Measurements from ENCODE around the gene PXMP4. TPM values are rescaled to one million over a fixed set of nuclear protein-coding genes. Genes with fewer than 3 reads are reported as not detected.
A peak's percentile ranks its signal among the peaks of the same experiment; 100 is the strongest.

The PXMP4 gene
- total and polyA plus RNA-seq, 5 donors from 2014 or later = 5.3 to 14.5 (median 11.4) TPM

GRCh38 chr20:33689973-33690372 lies 30.1 kb downstream of the PXMP4 start:
- Mint-ChIP-seq H3K27ac (peak overlapping the region; percentile 73 to 82 (median 78)), H3K4me3 (peak overlapping the region in 2 of 4 donors; percentile 7 to 26), H3K36me3 (no peaks in the 10 kb centered on the region), H3K4me1 (peaks cover 0 to 31% (median 18%) of the 10 kb centered on the region in 4 donors), H3K27me3 (no peaks in the 10 kb centered on the region), H3K9me3 (no peaks in the 10 kb centered on the region)
- Histone ChIP-seq H3K4me3 (ENCODE audit: low read depth, low read length) (no peak overlapping the region), H3K4me1 (ENCODE audit: control insufficient read depth, insufficient read depth, low read length, poor library complexity, severe bottlenecking) (peaks cover 13% of the 10 kb centered on the region), H3K27me3 (ENCODE audit: control insufficient read depth, insufficient read depth, low read length) (no peaks in the 10 kb centered on the region), H3K36me3 (ENCODE audit: control insufficient read depth, insufficient read depth, low read length) (no peaks in the 10 kb centered on the region), H3K9me3 (ENCODE audit: control insufficient read depth in 2 of 2, low read length in 2 of 2) (no peaks in the 10 kb centered on the region), H3K27ac (ENCODE audit: insufficient read depth, low read length, poor library complexity, severe bottlenecking) (peak overlapping the region; percentile 14)
- ATAC-seq (ENCODE audit: low read depth in 2 of 2) = peak; percentile 35 to 43
- DNase-seq = peak in 1 of 3 donors; percentile 74

- Mint-ChIP-seq H3K4me3 (no peak overlapping the region), H3K36me3 (no peaks in the 10 kb centered on the region), H3K4me1 (peaks cover 0 to 36% (median 22%) of the 10 kb centered on the region in 4 donors), H3K27me3 (no peaks in the 10 kb centered on the region), H3K9me3 (no peaks in the 10 kb centered on the region), H3K27ac (peak overlapping the region in 2 of 3 donors; percentile 78 to 82)
- Histone ChIP-seq H3K4me1 (ENCODE audit: control insufficient read depth, insufficient read depth, low read length, poor library complexity, severe bottlenecking) (peaks cover 15% of the 10 kb centered on the region), H3K27ac (ENCODE audit: insufficient read depth, low read length, poor library complexity, severe bottlenecking) (peak overlapping the region; percentile 14), H3K36me3 (ENCODE audit: control insufficient read depth, insufficient read depth, low read length) (no peaks in the 10 kb centered on the region), H3K9me3 (ENCODE audit: control insufficient read depth in 2 of 2, low read length in 2 of 2) (no peaks in the 10 kb centered on the region), H3K4me3 (ENCODE audit: low read depth, low read length) (no peak overlapping the region), H3K27me3 (ENCODE audit: control insufficient read depth, insufficient read depth, low read length) (no peaks in the 10 kb centered on the region)
- no peak for DNase-seq
- no peak for ATAC-seq (ENCODE audit: low read depth in 2 of 2)
Observed at GRCh38 chr20:33689493-33689892, 30.6 kb downstream of the PXMP4 start.

- H3K4me1 Mint-ChIP-seq = peaks cover 0 to 39% (median 22%) of the 10 kb centered on the region in 4 donors
- DNase-seq (no peak), ATAC-seq (ENCODE audit: low read depth in 2 of 2) (no peak)
- H3K9me3 Mint-ChIP-seq = no peaks in the 10 kb centered on the region
- H3K36me3 Mint-ChIP-seq = no peaks in the 10 kb centered on the region
- H3K4me3 ChIP-seq (ENCODE audit: low read depth, low read length) = no peak overlapping the region
- H3K36me3 ChIP-seq (ENCODE audit: control insufficient read depth, insufficient read depth, low read length) = no peaks in the 10 kb centered on the region
- H3K9me3 ChIP-seq (ENCODE audit: control insufficient read depth in 2 of 2, low read length in 2 of 2) = no peaks in the 10 kb centered on the region
- H3K27ac Mint-ChIP-seq = peak overlapping the region; percentile 31 to 78 (median 66)
- no peaks in the 10 kb centered on the region for H3K27me3 ChIP-seq (ENCODE audit: control insufficient read depth, insufficient read depth, low read length)
- no peak overlapping the region for H3K4me3 Mint-ChIP-seq
- no peaks in the 10 kb centered on the region for H3K27me3 Mint-ChIP-seq
- H3K27ac ChIP-seq (ENCODE audit: insufficient read depth, low read length, poor library complexity, severe bottlenecking) = no peak overlapping the region
- peaks cover 18% of the 10 kb centered on the region for H3K4me1 ChIP-seq (ENCODE audit: control insufficient read depth, insufficient read depth, low read length, poor library complexity, severe bottlenecking)
Observed at GRCh38 chr20:33688938-33689424, 31.1 kb downstream of the PXMP4 start.

- peak overlapping the region; percentile 45 to 78 (median 55) for H3K27ac Mint-ChIP-seq
- H3K4me1 ChIP-seq (ENCODE audit: control insufficient read depth, insufficient read depth, low read length, poor library complexity, severe bottlenecking) = peaks cover 18% of the 10 kb centered on the region
- H3K9me3 Mint-ChIP-seq = no peaks in the 10 kb centered on the region
- H3K27me3 ChIP-seq (ENCODE audit: control insufficient read depth, insufficient read depth, low read length) = no peaks in the 10 kb centered on the region
- H3K9me3 ChIP-seq (ENCODE audit: control insufficient read depth in 2 of 2, low read length in 2 of 2) = no peaks in the 10 kb centered on the region
- ATAC-seq (ENCODE audit: low read depth in 2 of 2) (no peak), DNase-seq (no peak)
- H3K27me3 Mint-ChIP-seq = no peaks in the 10 kb centered on the region
- no peaks in the 10 kb centered on the region for H3K36me3 ChIP-seq (ENCODE audit: control insufficient read depth, insufficient read depth, low read length)
- no peaks in the 10 kb centered on the region for H3K36me3 Mint-ChIP-seq
- peaks cover 0 to 39% (median 22%) of the 10 kb centered on the region in 4 donors for H3K4me1 Mint-ChIP-seq
- H3K4me3 Mint-ChIP-seq = peak overlapping the region in 1 of 4 donors; percentile 41
- H3K4me3 ChIP-seq (ENCODE audit: low read depth, low read length) = no peak overlapping the region
- no peak overlapping the region for H3K27ac ChIP-seq (ENCODE audit: insufficient read depth, low read length, poor library complexity, severe bottlenecking)
Observed at GRCh38 chr20:33687993-33688937, 31.8 kb downstream of the PXMP4 start.

GRCh38 chr20:33687370-33687915 lies 32.7 kb downstream of the PXMP4 start:
- Histone ChIP-seq H3K9me3 (ENCODE audit: control insufficient read depth in 2 of 2, low read length in 2 of 2) (no peaks in the 10 kb centered on the region), H3K4me1 (ENCODE audit: control insufficient read depth, insufficient read depth, low read length, poor library complexity, severe bottlenecking) (peaks cover 18% of the 10 kb centered on the region), H3K36me3 (ENCODE audit: control insufficient read depth, insufficient read depth, low read length) (no peaks in the 10 kb centered on the region), H3K4me3 (ENCODE audit: low read depth, low read length) (no peak overlapping the region), H3K27ac (ENCODE audit: insufficient read depth, low read length, poor library complexity, severe bottlenecking) (no peak overlapping the region), H3K27me3 (ENCODE audit: control insufficient read depth, insufficient read depth, low read length) (no peaks in the 10 kb centered on the region)
- Mint-ChIP-seq H3K9me3 (no peaks in the 10 kb centered on the region), H3K27me3 (no peaks in the 10 kb centered on the region), H3K4me3 (peak overlapping the region in 3 of 4 donors; percentile 58 to 85 (median 65)), H3K4me1 (peaks cover 0 to 39% (median 22%) of the 10 kb centered on the region in 4 donors), H3K27ac (peak overlapping the region in 1 of 3 donors; percentile 79), H3K36me3 (no peaks in the 10 kb centered on the region)
- DNase-seq (no peak), ATAC-seq (ENCODE audit: low read depth in 2 of 2) (no peak)

- Mint-ChIP-seq H3K9me3 (no peaks in the 10 kb centered on the region), H3K27ac (peak overlapping the region in 2 of 3 donors; percentile 79 to 91), H3K27me3 (no peaks in the 10 kb centered on the region), H3K4me1 (peaks cover 0 to 40% (median 25%) of the 10 kb centered on the region in 4 donors), H3K36me3 (no peaks in the 10 kb centered on the region), H3K4me3 (peak overlapping the region; percentile 58 to 94 (median 88))
- DNase-seq (no peak), ATAC-seq (ENCODE audit: low read depth in 2 of 2) (no peak)
- peak overlapping the region; percentile 66 for H3K4me3 ChIP-seq (ENCODE audit: low read depth, low read length)
- peak overlapping the region; percentile 52 for H3K27ac ChIP-seq (ENCODE audit: insufficient read depth, low read length, poor library complexity, severe bottlenecking)
- no peaks in the 10 kb centered on the region for H3K9me3 ChIP-seq (ENCODE audit: control insufficient read depth in 2 of 2, low read length in 2 of 2)
- H3K36me3 ChIP-seq (ENCODE audit: control insufficient read depth, insufficient read depth, low read length) = no peaks in the 10 kb centered on the region
- no peaks in the 10 kb centered on the region for H3K27me3 ChIP-seq (ENCODE audit: control insufficient read depth, insufficient read depth, low read length)
- H3K4me1 ChIP-seq (ENCODE audit: control insufficient read depth, insufficient read depth, low read length, poor library complexity, severe bottlenecking) = peaks cover 18% of the 10 kb centered on the region
Observed at GRCh38 chr20:33686984-33687366, 33.1 kb downstream of the PXMP4 start.

- peak within 1 kb of the TSS in 2 of 3 donors; percentile 79 to 91 for H3K27ac Mint-ChIP-seq
- Histone ChIP-seq H3K36me3 (ENCODE audit: control insufficient read depth, insufficient read depth, low read length) (no peaks in the 10 kb centered on the region), H3K27me3 (ENCODE audit: control insufficient read depth, insufficient read depth, low read length) (no peaks in the 10 kb centered on the region), H3K27ac (ENCODE audit: insufficient read depth, low read length, poor library complexity, severe bottlenecking) (peak within 1 kb of the TSS; percentile 60), H3K4me1 (ENCODE audit: control insufficient read depth, insufficient read depth, low read length, poor library complexity, severe bottlenecking) (peaks cover 18% of the 10 kb centered on the region), H3K9me3 (ENCODE audit: control insufficient read depth in 2 of 2, low read length in 2 of 2) (no peaks in the 10 kb centered on the region), H3K4me3 (ENCODE audit: low read depth, low read length) (peak within 1 kb of the TSS; percentile 66)
- H3K9me3 Mint-ChIP-seq = no peaks in the 10 kb centered on the region
- peaks cover 0 to 43% (median 28%) of the 10 kb centered on the region in 4 donors for H3K4me1 Mint-ChIP-seq
- H3K4me3 Mint-ChIP-seq = peak within 1 kb of the TSS; percentile 83 to 94 (median 88)
- no peaks in the 10 kb centered on the region for H3K36me3 Mint-ChIP-seq
- H3K27me3 Mint-ChIP-seq = no peaks in the 10 kb centered on the region
- ATAC-seq (ENCODE audit: low read depth in 2 of 2) (peak; percentile 94 to 95), DNase-seq (peak; percentile 92 to 96 (median 92))
Observed at GRCh38 chr20:33686100-33686983, 33.8 kb downstream of the PXMP4 start, which contains the start of gene E2F1. E2F1 (minus strand) TSS chr20:33686385; CDS start chr20:33686264, 121 bp downstream.
